Measurements from ENCODE around the gene KRT10. TPM values are rescaled to one million over a fixed set of nuclear protein-coding genes. Genes with fewer than 3 reads are reported as not detected.
"Not testable (repeated sequence)": the region's sequence is repeated elsewhere in the genome, so short reads cannot be mapped to it uniquely, and the experiment has no call there.

KRT10 gene
- polyA plus RNA-seq, 1 donor (not counting 4 experiments of a cell fraction or from before 2014, with no cell fraction given), result 67.9 TPM

GRCh38 chr17:40859536-40859935, 37.1 kb upstream of the KRT10 start:
- DNase-seq (ENCODE audit: low read depth, low spot score), result no peak
- no peaks in the 10 kb centered on the region for H3K27me3 ChIP-seq (ENCODE audit: control insufficient read depth, extremely low read depth, insufficient read depth, low read length)
- no peak overlapping the region for H3K9ac ChIP-seq (ENCODE audit: control insufficient read depth, extremely low read depth, insufficient read depth, low read length)
- no peak overlapping the region for H2AFZ ChIP-seq (ENCODE audit: control insufficient read depth, low read length)
- H3K4me3 ChIP-seq (ENCODE audit: control insufficient read depth in 2 of 3, extremely low read depth in 1 of 3, insufficient read depth in 2 of 3, low read depth in 1 of 3, low read length in 3 of 3), result no peak overlapping the region
- TF ChIP-seq EZH2 (IDR thresholded peaks at IDR 0.05; ENCODE audit: low read length) (no peak), CTCF (optimal IDR thresholded peaks at IDR 0.05 in 1 of 3, IDR thresholded peaks at IDR 0.05 in 1 of 3, conservative IDR thresholded peaks at IDR 0.05 in 1 of 3; ENCODE audit: extremely low read depth in 1 of 3, insufficient read depth in 2 of 3, low read length in 3 of 3) (no peak)
- H3K9me3 ChIP-seq (ENCODE audit: control insufficient read depth, low read depth, low read length), result no peaks in the 10 kb centered on the region
- no peaks in the 10 kb centered on the region for H4K20me1 ChIP-seq (ENCODE audit: control insufficient read depth, extremely low read depth, insufficient read depth, low read length)
- no peak for FAIRE-seq
- dilution Hi-C loops (cut with MboI; ENCODE audit: extremely low pct_ligation_motif_present, low sequenced_read_pairs), result no loop called here
- H3K4me1 ChIP-seq (ENCODE audit: control insufficient read depth, extremely low read depth, insufficient read depth, low read length), result peaks cover 1% of the 10 kb centered on the region
- H3K36me3 ChIP-seq (ENCODE audit: control insufficient read depth in 2 of 2, extremely low read depth in 1 of 2, insufficient read depth in 2 of 2, low read length in 2 of 2), result no peaks in the 10 kb centered on the region
- H3K79me2 ChIP-seq (ENCODE audit: control insufficient read depth, insufficient read depth, low read length), result no peaks in the 10 kb centered on the region
- no peak overlapping the region for H3K27ac ChIP-seq (ENCODE audit: control insufficient read depth, insufficient read depth, low read length)
- H3K9me1 ChIP-seq (ENCODE audit: control insufficient read depth, extremely low read depth, insufficient read depth, low read length), result no peaks in the 10 kb centered on the region
- H3K4me2 ChIP-seq (ENCODE audit: control insufficient read depth, extremely low read depth, insufficient read depth, low read depth, low read length), result no peak overlapping the region

GRCh38 chr17:40858667-40859066, 36.3 kb upstream of the KRT10 start:
- DNase-seq (ENCODE audit: low read depth, low spot score); H3K9ac ChIP-seq (ENCODE audit: control insufficient read depth, extremely low read depth, insufficient read depth, low read length); H3K4me2 ChIP-seq (ENCODE audit: control insufficient read depth, extremely low read depth, insufficient read depth, low read depth, low read length); H4K20me1 ChIP-seq (ENCODE audit: control insufficient read depth, extremely low read depth, insufficient read depth, low read length); H3K27ac ChIP-seq (ENCODE audit: control insufficient read depth, insufficient read depth, low read length); H3K9me3 ChIP-seq (ENCODE audit: control insufficient read depth, low read depth, low read length); H3K4me1 ChIP-seq (ENCODE audit: control insufficient read depth, extremely low read depth, insufficient read depth, low read length); H2AFZ ChIP-seq (ENCODE audit: control insufficient read depth, low read length); FAIRE-seq; H3K9me1 ChIP-seq (ENCODE audit: control insufficient read depth, extremely low read depth, insufficient read depth, low read length); H3K79me2 ChIP-seq (ENCODE audit: control insufficient read depth, insufficient read depth, low read length); H3K36me3 ChIP-seq (ENCODE audit: control insufficient read depth in 2 of 2, extremely low read depth in 1 of 2, insufficient read depth in 2 of 2, low read length in 2 of 2); H3K4me3 ChIP-seq (ENCODE audit: control insufficient read depth in 2 of 3, extremely low read depth in 1 of 3, insufficient read depth in 2 of 3, low read depth in 1 of 3, low read length in 3 of 3); H3K27me3 ChIP-seq (ENCODE audit: control insufficient read depth, extremely low read depth, insufficient read depth, low read length); dilution Hi-C loops (cut with MboI; ENCODE audit: extremely low pct_ligation_motif_present, low sequenced_read_pairs): not testable (repeated sequence)

GRCh38 chr17:40857535-40857934, 35.1 kb upstream of the KRT10 start:
- no peak for DNase-seq (ENCODE audit: low read depth, low spot score)
- Histone ChIP-seq H2AFZ (ENCODE audit: control insufficient read depth, low read length) (no peak overlapping the region), H3K36me3 (ENCODE audit: control insufficient read depth in 2 of 2, extremely low read depth in 1 of 2, insufficient read depth in 2 of 2, low read length in 2 of 2) (no peaks in the 10 kb centered on the region), H3K4me3 (ENCODE audit: control insufficient read depth in 2 of 3, extremely low read depth in 1 of 3, insufficient read depth in 2 of 3, low read depth in 1 of 3, low read length in 3 of 3) (no peak overlapping the region), H4K20me1 (ENCODE audit: control insufficient read depth, extremely low read depth, insufficient read depth, low read length) (no peaks in the 10 kb centered on the region), H3K9ac (ENCODE audit: control insufficient read depth, extremely low read depth, insufficient read depth, low read length) (no peak overlapping the region), H3K4me2 (ENCODE audit: control insufficient read depth, extremely low read depth, insufficient read depth, low read depth, low read length) (no peak overlapping the region), H3K79me2 (ENCODE audit: control insufficient read depth, insufficient read depth, low read length) (no peaks in the 10 kb centered on the region), H3K9me3 (ENCODE audit: control insufficient read depth, low read depth, low read length) (no peaks in the 10 kb centered on the region), H3K27ac (ENCODE audit: control insufficient read depth, insufficient read depth, low read length) (no peak overlapping the region), H3K4me1 (ENCODE audit: control insufficient read depth, extremely low read depth, insufficient read depth, low read length) (peaks cover 7% of the 10 kb centered on the region), H3K27me3 (ENCODE audit: control insufficient read depth, extremely low read depth, insufficient read depth, low read length) (no peaks in the 10 kb centered on the region), H3K9me1 (ENCODE audit: control insufficient read depth, extremely low read depth, insufficient read depth, low read length) (no peaks in the 10 kb centered on the region)
- TF ChIP-seq EZH2 (IDR thresholded peaks at IDR 0.05; ENCODE audit: low read length), result no peak
- no peak for TF ChIP-seq CTCF (optimal IDR thresholded peaks at IDR 0.05 in 1 of 3, IDR thresholded peaks at IDR 0.05 in 1 of 3, conservative IDR thresholded peaks at IDR 0.05 in 1 of 3; ENCODE audit: extremely low read depth in 1 of 3, insufficient read depth in 2 of 3, low read length in 3 of 3)
- no peak for FAIRE-seq
- dilution Hi-C loops (cut with MboI; ENCODE audit: extremely low pct_ligation_motif_present, low sequenced_read_pairs), result no loop called here

Measured in keratinocyte (primary cell).